ENCODE measurements around the gene TRHDE.

TRHDE gene

GRCh38 chr12:72522411-72522810, 250.2 kb downstream of the TRHDE start:
- no peak for TF ChIP-seq CTCF (conservative IDR thresholded peaks at IDR 0.05; ENCODE audit: low read depth, low read length)
- Histone ChIP-seq H3K4me1 (ENCODE audit: low read depth, poor library complexity, severe bottlenecking) (no peaks in the 10 kb centered on the region), H3K79me2 (ENCODE audit: insufficient read depth, low read depth) (no peaks in the 10 kb centered on the region), H3K9ac (no peak overlapping the region), H3K36me3 (ENCODE audit: insufficient read depth) (no peaks in the 10 kb centered on the region), H3K27me3 (ENCODE audit: insufficient read depth, low read depth) (no peaks in the 10 kb centered on the region), H3K4me2 (no peak overlapping the region), H3K4me3 (IDR thresholded peaks at IDR 0.05; ENCODE audit: insufficient read depth, low read depth, low read length) (no peak overlapping the region), H3K27ac (no peak overlapping the region), H4K20me1 (ENCODE audit: insufficient read depth) (no peaks in the 10 kb centered on the region), H2AFZ (ENCODE audit: low read depth) (no peak overlapping the region)

GRCh38 chr12:72523754-72524153, 251.6 kb downstream of the TRHDE start:
- Histone ChIP-seq H3K27ac (no peak overlapping the region), H3K79me2 (ENCODE audit: insufficient read depth, low read depth) (no peaks in the 10 kb centered on the region), H3K27me3 (ENCODE audit: insufficient read depth, low read depth) (no peaks in the 10 kb centered on the region), H3K4me1 (ENCODE audit: low read depth, poor library complexity, severe bottlenecking) (no peaks in the 10 kb centered on the region), H3K4me3 (IDR thresholded peaks at IDR 0.05; ENCODE audit: insufficient read depth, low read depth, low read length) (no peak overlapping the region), H4K20me1 (ENCODE audit: insufficient read depth) (no peaks in the 10 kb centered on the region), H3K4me2 (no peak overlapping the region), H3K36me3 (ENCODE audit: insufficient read depth) (no peaks in the 10 kb centered on the region), H3K9ac (no peak overlapping the region), H2AFZ (ENCODE audit: low read depth) (no peak overlapping the region)
- TF ChIP-seq CTCF (conservative IDR thresholded peaks at IDR 0.05; ENCODE audit: low read depth, low read length) = no peak

GRCh38 chr12:72535212-72535990, 263.2 kb downstream of the TRHDE start:
- H3K4me3 ChIP-seq (IDR thresholded peaks at IDR 0.05; ENCODE audit: insufficient read depth, low read depth, low read length) = no peak overlapping the region
- H3K27me3 ChIP-seq (ENCODE audit: insufficient read depth, low read depth) = no peaks in the 10 kb centered on the region
- no peak overlapping the region for H2AFZ ChIP-seq (ENCODE audit: low read depth)
- no peaks in the 10 kb centered on the region for H3K79me2 ChIP-seq (ENCODE audit: insufficient read depth, low read depth)
- no peak overlapping the region for H3K27ac ChIP-seq
- no peaks in the 10 kb centered on the region for H4K20me1 ChIP-seq (ENCODE audit: insufficient read depth)
- no peaks in the 10 kb centered on the region for H3K4me1 ChIP-seq (ENCODE audit: low read depth, poor library complexity, severe bottlenecking)
- no peak overlapping the region for H3K9ac ChIP-seq
- H3K36me3 ChIP-seq (ENCODE audit: insufficient read depth) = no peaks in the 10 kb centered on the region
- no peak for TF ChIP-seq CTCF (conservative IDR thresholded peaks at IDR 0.05; ENCODE audit: low read depth, low read length)
- H3K4me2 ChIP-seq = no peak overlapping the region

GRCh38 chr12:72540811-72541210, 268.6 kb downstream of the TRHDE start:
- H3K36me3 ChIP-seq (ENCODE audit: insufficient read depth) = no peaks in the 10 kb centered on the region
- H2AFZ ChIP-seq (ENCODE audit: low read depth) = no peak overlapping the region
- no peak overlapping the region for H3K4me3 ChIP-seq (IDR thresholded peaks at IDR 0.05; ENCODE audit: insufficient read depth, low read depth, low read length)
- H3K79me2 ChIP-seq (ENCODE audit: insufficient read depth, low read depth) = no peaks in the 10 kb centered on the region
- no peak for TF ChIP-seq CTCF (conservative IDR thresholded peaks at IDR 0.05; ENCODE audit: low read depth, low read length)
- H4K20me1 ChIP-seq (ENCODE audit: insufficient read depth) = no peaks in the 10 kb centered on the region
- H3K27me3 ChIP-seq (ENCODE audit: insufficient read depth, low read depth) = no peaks in the 10 kb centered on the region
- no peak overlapping the region for H3K27ac ChIP-seq
- H3K9ac ChIP-seq = no peak overlapping the region
- H3K4me2 ChIP-seq = no peak overlapping the region
- no peaks in the 10 kb centered on the region for H3K4me1 ChIP-seq (ENCODE audit: low read depth, poor library complexity, severe bottlenecking)
